ENCODE measurements around the gene PLTP. TPM values are rescaled to one million over a fixed set of nuclear protein-coding genes. Genes with fewer than 3 reads are reported as not detected.

The PLTP gene
- total and polyA plus RNA-seq, 2 of the 13 experiments (the other 11 are each of a cell fraction or from before 2014, with no cell fraction given) = 16.9 to 28.6 TPM

DNA sequence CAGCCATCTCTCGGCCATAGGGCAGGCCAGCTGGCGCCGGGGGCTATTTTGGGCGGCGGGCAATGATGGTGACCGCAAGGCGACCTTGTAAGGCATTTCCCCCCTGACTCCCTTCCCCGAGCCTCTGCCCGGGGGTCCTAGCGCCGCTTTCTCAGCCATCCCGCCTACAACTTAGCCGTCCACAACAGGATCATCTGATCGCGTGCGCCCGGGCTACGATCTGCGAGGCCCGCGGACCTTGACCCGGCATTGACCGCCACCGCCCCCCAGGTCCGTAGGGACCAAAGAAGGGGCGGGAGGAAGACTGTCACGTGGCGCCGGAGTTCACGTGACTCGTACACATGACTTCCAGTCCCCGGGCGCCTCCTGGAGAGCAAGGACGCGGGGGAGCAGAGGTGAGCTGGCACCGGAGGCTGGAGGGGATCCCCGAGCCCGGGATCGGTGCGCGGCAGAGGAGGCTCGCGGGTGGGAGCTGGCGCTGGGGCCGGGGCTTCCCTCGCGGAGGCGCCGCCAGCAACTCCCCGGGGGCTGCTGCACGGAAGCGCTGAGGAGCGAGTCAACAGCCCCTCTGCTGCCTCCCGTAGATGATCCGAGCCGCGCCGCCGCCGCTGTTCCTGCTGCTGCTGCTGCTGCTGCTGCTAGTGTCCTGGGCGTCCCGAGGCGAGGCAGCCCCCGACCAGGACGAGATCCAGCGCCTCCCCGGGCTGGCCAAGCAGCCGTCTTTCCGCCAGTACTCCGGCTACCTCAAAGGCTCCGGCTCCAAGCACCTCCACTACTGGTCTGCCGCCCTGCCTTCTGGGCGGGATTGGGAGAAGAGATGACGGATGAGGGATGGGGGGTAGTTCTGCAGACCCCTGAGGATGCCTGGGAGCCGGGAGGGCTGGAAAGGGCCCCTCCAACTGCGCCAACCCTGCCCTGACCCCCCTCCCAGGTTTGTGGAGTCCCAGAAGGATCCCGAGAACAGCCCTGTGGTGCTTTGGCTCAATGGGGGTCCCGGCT lies 20.7 kb downstream of the PLTP start, which contains the start of the genes CTSA and NEURL2 (continued):
- no peak; the same call in none of the 2 replicates for TF ChIP-seq SMYD3 (CRISPR knock-in tag; IDR thresholded peaks at IDR 0.05)
- TF ChIP-seq MEF2D (CRISPR knock-in tag; IDR thresholded peaks at IDR 0.05) = peak; percentile 98
- TF ChIP-seq, protein P1, sequence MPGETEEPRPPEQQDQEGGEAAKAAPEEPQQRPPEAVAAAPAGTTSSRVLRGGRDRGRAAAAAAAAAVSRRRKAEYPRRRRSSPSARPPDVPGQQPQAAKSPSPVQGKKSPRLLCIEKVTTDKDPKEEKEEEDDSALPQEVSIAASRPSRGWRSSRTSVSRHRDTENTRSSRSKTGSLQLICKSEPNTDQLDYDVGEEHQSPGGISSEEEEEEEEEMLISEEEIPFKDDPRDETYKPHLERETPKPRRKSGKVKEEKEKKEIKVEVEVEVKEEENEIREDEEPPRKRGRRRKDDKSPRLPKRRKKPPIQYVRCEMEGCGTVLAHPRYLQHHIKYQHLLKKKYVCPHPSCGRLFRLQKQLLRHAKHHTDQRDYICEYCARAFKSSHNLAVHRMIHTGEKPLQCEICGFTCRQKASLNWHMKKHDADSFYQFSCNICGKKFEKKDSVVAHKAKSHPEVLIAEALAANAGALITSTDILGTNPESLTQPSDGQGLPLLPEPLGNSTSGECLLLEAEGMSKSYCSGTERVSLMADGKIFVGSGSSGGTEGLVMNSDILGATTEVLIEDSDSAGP (CRISPR knock-in tag; IDR thresholded peaks at IDR 0.05; ENCODE audit: borderline replicate concordance) = peak; percentile 98
- TF ChIP-seq NFYB (CRISPR knock-in tag; IDR thresholded peaks at IDR 0.05) = peak; percentile 52; the same call in 1 of the 2 replicates
- peak; percentile 96 for TF ChIP-seq GZF1 (CRISPR knock-in tag; IDR thresholded peaks at IDR 0.05)
- peak; percentile 99 for TF ChIP-seq ZNF446 (CRISPR knock-in tag; IDR thresholded peaks at IDR 0.05)
- TF ChIP-seq TCF7 (IDR thresholded peaks at IDR 0.05; ENCODE audit: low read depth) = peak; percentile 49; the same call in 1 of the 2 replicates
- TF ChIP-seq, protein P2, sequence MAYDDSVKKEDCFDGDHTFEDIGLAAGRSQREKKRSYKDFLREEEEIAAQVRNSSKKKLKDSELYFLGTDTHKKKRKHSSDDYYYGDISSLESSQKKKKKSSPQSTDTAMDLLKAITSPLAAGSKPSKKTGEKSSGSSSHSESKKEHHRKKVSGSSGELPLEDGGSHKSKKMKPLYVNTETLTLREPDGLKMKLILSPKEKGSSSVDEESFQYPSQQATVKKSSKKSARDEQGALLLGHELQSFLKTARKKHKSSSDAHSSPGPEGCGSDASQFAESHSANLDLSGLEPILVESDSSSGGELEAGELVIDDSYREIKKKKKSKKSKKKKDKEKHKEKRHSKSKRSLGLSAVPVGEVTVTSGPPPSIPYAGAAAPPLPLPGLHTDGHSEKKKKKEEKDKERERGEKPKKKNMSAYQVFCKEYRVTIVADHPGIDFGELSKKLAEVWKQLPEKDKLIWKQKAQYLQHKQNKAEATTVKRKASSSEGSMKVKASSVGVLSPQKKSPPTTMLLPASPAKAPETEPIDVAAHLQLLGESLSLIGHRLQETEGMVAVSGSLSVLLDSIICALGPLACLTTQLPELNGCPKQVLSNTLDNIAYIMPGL (CRISPR knock-in tag; IDR thresholded peaks at IDR 0.05; ENCODE audit: borderline replicate concordance in 1 of 2, low read depth in 1 of 2) = peak; percentile 96 to 97
- peak; percentile 87 for TF ChIP-seq HNRNPL (IDR thresholded peaks at IDR 0.05; ENCODE audit: low read depth, low read length)
- peak; percentile 95; the same call in 1 of the 2 replicates for TF ChIP-seq ZNF33B (CRISPR knock-in tag; IDR thresholded peaks at IDR 0.05)
- TF ChIP-seq, protein P3, sequence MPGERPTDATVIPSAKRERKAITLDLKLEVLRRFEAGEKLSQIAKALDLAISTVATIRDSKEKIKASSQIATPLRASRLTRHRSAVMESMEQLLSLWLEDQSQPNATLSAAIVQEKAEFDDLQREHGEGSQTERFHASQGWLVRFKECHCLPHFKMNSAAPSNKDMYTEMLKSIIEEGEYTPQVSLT (CRISPR knock-in tag; IDR thresholded peaks at IDR 0.05; ENCODE audit: borderline replicate concordance, low read depth) = peak; percentile 89; the same call in 1 of the 2 replicates
- TF ChIP-seq FOXA1 (IDR thresholded peaks at IDR 0.05) = no peak
- TF ChIP-seq FOXA1 (CRISPR knock-in tag; IDR thresholded peaks at IDR 0.05) = peak; percentile 80
- TF ChIP-seq KLF15 (CRISPR knock-in tag; IDR thresholded peaks at IDR 0.05; ENCODE audit: borderline replicate concordance) = peak; percentile 99
- no peak for TF ChIP-seq ZNF3 (CRISPR knock-in tag; IDR thresholded peaks at IDR 0.05)
- no peak for TF ChIP-seq CCAR2 (optimal IDR thresholded peaks at IDR 0.05; ENCODE audit: low read depth, low read length)
- TF ChIP-seq, protein P4, sequence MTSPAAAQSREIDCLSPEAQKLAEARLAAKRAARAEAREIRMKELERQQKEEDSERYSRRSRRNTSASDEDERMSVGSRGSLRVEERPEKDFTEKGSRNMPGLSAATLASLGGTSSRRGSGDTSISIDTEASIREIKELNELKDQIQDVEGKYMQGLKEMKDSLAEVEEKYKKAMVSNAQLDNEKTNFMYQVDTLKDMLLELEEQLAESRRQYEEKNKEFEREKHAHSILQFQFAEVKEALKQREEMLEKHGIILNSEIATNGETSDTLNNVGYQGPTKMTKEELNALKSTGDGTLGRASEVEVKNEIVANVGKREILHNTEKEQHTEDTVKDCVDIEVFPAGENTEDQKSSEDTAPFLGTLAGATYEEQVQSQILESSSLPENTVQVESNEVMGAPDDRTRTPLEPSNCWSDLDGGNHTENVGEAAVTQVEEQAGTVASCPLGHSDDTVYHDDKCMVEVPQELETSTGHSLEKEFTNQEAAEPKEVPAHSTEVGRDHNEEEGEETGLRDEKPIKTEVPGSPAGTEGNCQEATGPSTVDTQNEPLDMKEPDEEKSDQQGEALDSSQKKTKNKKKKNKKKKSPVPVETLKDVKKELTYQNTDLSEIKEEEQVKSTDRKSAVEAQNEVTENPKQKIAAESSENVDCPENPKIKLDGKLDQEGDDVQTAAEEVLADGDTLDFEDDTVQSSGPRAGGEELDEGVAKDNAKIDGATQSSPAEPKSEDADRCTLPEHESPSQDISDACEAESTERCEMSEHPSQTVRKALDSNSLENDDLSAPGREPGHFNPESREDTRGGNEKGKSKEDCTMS (CRISPR knock-in tag; conservative IDR thresholded peaks at IDR 0.05) = peak; percentile 87; the same call in 1 of the 2 replicates
- TF ChIP-seq, protein P5, sequence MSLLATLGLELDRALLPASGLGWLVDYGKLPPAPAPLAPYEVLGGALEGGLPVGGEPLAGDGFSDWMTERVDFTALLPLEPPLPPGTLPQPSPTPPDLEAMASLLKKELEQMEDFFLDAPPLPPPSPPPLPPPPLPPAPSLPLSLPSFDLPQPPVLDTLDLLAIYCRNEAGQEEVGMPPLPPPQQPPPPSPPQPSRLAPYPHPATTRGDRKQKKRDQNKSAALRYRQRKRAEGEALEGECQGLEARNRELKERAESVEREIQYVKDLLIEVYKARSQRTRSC (CRISPR knock-in tag; IDR thresholded peaks at IDR 0.05; ENCODE audit: low read depth) = peak; percentile 90
- peak; percentile 32; the same call in 1 of the 2 replicates for TF ChIP-seq ZNF83 (CRISPR knock-in tag; IDR thresholded peaks at IDR 0.05; ENCODE audit: borderline replicate concordance)
- TF ChIP-seq ZNF615 (CRISPR knock-in tag; IDR thresholded peaks at IDR 0.05; ENCODE audit: borderline replicate concordance) = peak; percentile 99
- peak; percentile 98 for TF ChIP-seq REL (CRISPR knock-in tag; conservative IDR thresholded peaks at IDR 0.05)

All from HepG2 (cell line).